DND-41 (cell line): ENCODE results near the gene AGR3.

Experiments
- EZH2 ChIP-seq: IDR thresholded peaks from 3 replicates; pipeline ENCODE4 v1.6.1; 2012; ENCODE audit warnings: borderline replicate concordance, low read depth, mild to moderate bottlenecking, moderate library complexity, low read length, inconsistent platforms; ENCODE audit not compliant: severe bottlenecking
- TF ChIP-seq, protein P1 (sequence below): IDR thresholded peaks from 2 replicates; pipeline ENCODE4 v1.5.1; 2012; ENCODE audit warnings: borderline replicate concordance, low read length, moderate library complexity, mild to moderate bottlenecking; ENCODE audit not compliant: poor library complexity, severe bottlenecking; ENCODE audit errors: extremely low read depth

GRCh38 chr7:16926861-16927260 is 45.1 kb upstream of the AGR3 start:
- TF ChIP-seq, protein P1, sequence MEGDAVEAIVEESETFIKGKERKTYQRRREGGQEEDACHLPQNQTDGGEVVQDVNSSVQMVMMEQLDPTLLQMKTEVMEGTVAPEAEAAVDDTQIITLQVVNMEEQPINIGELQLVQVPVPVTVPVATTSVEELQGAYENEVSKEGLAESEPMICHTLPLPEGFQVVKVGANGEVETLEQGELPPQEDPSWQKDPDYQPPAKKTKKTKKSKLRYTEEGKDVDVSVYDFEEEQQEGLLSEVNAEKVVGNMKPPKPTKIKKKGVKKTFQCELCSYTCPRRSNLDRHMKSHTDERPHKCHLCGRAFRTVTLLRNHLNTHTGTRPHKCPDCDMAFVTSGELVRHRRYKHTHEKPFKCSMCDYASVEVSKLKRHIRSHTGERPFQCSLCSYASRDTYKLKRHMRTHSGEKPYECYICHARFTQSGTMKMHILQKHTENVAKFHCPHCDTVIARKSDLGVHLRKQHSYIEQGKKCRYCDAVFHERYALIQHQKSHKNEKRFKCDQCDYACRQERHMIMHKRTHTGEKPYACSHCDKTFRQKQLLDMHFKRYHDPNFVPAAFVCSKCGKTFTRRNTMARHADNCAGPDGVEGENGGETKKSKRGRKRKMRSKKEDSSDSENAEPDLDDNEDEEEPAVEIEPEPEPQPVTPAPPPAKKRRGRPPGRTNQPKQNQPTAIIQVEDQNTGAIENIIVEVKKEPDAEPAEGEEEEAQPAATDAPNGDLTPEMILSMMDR: no peak
- TF ChIP-seq EZH2: no peak
